NCI-H1092 treated with DMSO at 0.1 percent for 48 hours (cell line): ENCODE data around the gene DLX2.
"Not testable (repeated sequence)": the region's sequence is repeated elsewhere in the genome, so short reads cannot be mapped to it uniquely, and the experiment has no call there.

Experiments used
- DNase-seq: peaks from one replicate; lab custom pipeline; 2025; lab: John Stamatoyannopoulos, UW

DLX2 gene

GRCh38 chr2:172083628-172084394 lies 18.9 kb downstream of the DLX2 start:
- no peak for DNase-seq

DNA sequence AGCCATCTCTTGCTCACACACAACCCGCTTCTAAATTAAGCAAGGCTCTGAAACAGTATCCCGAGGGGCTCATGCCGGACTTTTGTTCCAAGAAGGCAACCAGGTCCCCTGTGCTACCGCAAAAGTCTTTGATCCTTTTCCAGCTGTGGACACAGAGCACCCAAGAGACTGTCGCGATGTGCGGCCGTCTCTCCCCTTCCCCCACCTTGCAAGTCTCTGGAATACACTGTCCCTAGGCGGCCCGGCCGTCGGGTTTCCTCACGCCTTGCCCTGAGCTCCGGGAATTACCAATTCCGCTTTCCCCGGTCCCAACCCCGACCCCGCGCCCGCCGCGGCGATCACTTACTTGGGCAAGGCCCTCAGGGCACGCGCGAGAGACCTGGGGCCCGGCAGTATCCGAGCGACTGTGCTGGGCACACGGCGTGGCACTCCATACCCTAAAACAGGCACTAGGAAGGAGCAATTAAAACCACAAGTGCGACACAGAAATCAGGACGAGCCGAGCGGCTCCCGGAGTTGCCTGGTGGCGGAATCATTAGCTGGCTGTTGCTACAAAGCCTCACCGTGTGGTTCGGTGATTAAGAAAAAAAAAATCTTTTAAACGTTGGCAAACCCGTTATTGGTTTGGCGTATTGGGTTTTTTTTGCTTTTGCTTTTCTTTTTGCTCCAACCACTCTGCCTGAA lies 19.6 kb downstream of the DLX2 start:
- DNase-seq: no peak

GRCh38 chr2:172082105-172082943 lies 20.4 kb downstream of the DLX2 start:
- DNase-seq: no peak

- DNase-seq: no peak
Measured at GRCh38 chr2:172081221-172082022, 21.3 kb downstream of the DLX2 start.

DNA sequence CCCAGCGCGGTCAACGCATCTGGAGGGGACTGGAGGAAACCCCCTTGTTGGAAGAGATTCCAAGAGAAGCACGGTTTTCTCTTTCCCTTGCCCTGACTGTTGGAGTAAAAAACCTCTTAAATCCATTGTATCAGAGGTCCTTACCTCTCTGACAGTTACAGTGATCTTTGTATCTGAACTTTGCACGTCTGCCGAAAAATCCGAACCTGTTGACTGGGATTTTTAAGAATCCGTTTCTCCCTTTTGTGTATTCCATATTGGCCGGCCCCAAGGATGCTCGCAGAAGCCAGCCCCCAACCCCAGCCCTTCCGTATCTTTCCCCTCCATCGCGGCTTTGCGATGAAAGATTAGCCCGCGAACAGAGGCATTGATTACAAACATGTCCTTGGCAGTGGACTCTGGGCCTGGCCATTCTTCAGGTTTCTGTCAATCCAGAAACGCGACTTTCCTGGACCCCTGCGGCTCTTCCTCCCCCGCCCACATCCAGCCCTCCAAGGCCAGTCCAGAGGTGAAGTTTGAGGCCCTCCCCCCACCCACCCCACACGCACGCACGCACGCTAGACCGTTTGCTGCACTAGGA lies 22.0 kb downstream of the DLX2 start:
- DNase-seq: no peak

GRCh38 chr2:172079838-172080640 lies 22.7 kb downstream of the DLX2 start:
- DNase-seq: no peak

DNA sequence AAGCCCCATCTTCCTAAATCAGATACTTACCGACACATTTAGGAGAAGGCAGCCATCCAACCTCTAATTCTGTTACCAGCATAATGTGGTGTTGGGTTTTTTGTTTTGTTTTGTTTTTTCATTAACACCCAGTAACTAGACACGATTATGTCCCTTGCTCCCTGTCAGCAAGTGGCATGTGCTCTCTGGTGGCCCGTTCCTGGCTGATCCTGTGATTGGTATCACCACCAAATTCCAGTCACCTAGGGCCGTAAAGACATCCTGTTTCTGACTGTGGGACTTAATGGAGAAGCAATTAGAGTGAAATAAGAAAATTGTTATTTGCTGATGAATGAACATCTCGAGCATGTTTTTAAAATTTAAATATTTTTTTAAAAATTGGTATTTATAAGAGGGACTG lies 23.3 kb downstream of the DLX2 start:
- no peak for DNase-seq

GRCh38 chr2:172074254-172074653 lies 28.4 kb downstream of the DLX2 start:
- no peak for DNase-seq

- no peak for DNase-seq
Measured at GRCh38 chr2:172073518-172073917, 29.2 kb downstream of the DLX2 start.

GRCh38 chr2:172072706-172073105 lies 30.0 kb downstream of the DLX2 start:
- DNase-seq: peak; percentile 36

DNA sequence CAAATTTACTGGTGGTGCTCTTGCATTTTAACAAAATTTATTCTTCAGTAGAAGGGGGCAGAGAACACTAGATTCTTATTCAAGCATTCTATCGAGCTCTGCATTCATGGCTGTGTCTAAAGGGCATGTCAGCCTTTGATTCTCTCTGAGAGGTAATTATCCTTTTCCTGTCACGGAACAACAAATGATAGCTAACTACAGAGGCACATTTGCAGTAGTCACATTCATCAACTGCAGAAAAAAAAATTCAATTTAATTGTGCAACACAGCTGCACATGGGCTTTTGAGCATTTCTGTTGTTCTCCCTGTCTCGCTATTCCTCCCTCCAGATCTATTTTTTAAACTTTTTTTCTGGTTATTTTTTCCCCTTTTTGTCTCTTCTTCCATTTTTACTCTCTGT lies 30.4 kb downstream of the DLX2 start:
- peak; percentile 68 for DNase-seq

DNA sequence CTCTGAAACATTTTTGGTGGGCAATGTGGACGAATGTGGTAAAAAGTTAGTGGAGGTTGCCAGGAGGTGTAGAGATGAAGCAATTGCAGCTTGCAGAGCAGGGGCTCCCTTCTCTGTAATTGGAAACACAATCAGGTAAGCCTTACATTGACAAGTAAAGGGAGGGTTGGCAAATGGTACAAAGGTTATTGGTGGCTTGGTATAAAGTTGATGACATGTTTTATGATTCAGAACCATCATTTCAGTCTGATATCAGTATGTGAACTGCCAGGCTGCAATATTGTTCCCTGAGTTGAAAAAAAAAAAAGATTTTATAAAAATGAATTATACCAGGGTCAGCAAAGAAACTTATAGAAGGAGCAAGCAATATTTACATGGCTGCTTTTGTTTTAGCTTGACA lies 31.8 kb downstream of the DLX2 start:
- no peak for DNase-seq

DNA sequence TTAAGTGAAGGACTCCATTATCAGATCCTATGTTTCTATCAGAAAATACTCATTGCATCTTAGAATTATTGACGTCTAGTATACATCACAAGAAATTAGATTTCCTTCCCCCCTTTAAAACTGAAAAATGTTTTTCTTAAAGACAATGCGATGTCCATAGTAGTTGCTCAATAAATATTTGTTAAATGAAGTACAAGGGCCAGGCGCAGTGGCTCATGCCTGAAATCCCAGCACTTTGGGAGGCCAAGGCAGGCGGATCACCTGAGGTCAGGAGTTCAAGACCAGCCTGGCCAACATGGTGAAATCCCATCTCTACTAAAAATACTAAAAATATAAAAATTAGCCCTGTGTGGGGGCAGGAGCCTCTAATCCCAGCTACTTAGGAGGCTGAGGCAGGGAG lies 34.8 kb downstream of the DLX2 start:
- not testable (repeated sequence) for DNase-seq

DNA sequence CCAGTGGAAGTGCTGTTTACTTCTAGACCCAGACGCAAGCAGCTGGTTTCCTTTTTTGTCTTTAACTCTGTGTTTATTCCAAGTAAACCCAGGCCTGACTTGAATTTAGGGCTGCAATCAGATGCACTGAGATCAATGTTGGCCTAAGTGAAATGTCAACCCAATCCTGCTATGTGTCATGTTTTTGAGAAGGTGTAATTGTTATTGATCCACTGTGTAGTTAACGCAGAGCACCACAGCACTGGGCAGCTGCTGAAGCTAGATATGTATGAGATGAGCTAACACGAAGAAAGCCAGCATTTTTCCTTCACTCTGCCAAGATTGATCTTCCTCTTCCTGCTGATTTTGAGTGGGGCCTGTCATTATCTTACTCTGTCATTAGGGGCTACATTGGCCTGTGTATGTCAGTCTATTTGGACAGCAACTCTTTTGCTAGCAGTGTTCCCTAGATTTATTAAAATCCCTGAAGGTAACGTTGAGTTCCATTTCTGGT lies 36.3 kb downstream of the DLX2 start:
- peak; percentile 60 for DNase-seq

GRCh38 chr2:172065111-172065510 lies 37.6 kb downstream of the DLX2 start:
- no peak for DNase-seq

- no peak for DNase-seq
Measured at GRCh38 chr2:172063446-172063845, 39.3 kb downstream of the DLX2 start.

- DNase-seq: no peak
Measured at GRCh38 chr2:172062402-172063004, 40.2 kb downstream of the DLX2 start.

- DNase-seq: not testable (repeated sequence)
Measured at GRCh38 chr2:172060118-172060517, 42.6 kb downstream of the DLX2 start.

DNA sequence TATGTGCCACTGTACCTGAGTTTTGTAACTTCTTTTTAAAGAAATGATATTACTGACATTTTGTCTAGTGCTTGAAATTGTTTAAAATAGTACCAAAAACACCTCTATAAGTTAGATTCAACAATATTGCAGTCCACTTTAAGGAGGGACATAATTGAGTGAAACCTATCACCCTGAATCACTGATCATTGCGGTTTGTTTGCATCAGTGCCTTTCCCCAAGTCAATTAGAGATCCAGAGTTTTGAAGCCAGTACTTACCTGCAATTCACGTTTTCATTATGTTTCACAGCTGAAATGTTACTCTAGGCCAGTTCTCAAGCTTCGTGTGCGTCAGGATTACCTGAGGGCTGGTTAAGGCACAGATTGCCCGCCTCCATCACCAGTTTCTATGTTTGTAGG lies 44.0 kb downstream of the DLX2 start:
- DNase-seq: no peak

- no peak for DNase-seq
Measured at GRCh38 chr2:172056293-172056692, 46.4 kb downstream of the DLX2 start.
